SU-DHL-6 (cell line): ENCODE data around the gene ANK3.

Experiments
- EZH2phosphoT487 ChIP-seq: fragments of 200-600 bp; sonication (generic), shearing (Covaris generic); conservative IDR thresholded peaks from 2 replicates; pipeline ENCODE4 v1.6.1; 2018; ENCODE audit warnings: mild to moderate bottlenecking, antibody characterized with exemption, low read length, moderate library complexity, mixed read lengths
- TF ChIP-seq, protein P1 (sequence below): fragments of 200-600 bp; sonication (generic); IDR thresholded peaks from one replicate; pipeline ENCODE4 v1.5.1; 2017; ENCODE audit warnings: antibody characterized with exemption, mild to moderate bottlenecking, low read length, moderate library complexity; ENCODE audit not compliant: insufficient read depth, poor library complexity, severe bottlenecking

DNA sequence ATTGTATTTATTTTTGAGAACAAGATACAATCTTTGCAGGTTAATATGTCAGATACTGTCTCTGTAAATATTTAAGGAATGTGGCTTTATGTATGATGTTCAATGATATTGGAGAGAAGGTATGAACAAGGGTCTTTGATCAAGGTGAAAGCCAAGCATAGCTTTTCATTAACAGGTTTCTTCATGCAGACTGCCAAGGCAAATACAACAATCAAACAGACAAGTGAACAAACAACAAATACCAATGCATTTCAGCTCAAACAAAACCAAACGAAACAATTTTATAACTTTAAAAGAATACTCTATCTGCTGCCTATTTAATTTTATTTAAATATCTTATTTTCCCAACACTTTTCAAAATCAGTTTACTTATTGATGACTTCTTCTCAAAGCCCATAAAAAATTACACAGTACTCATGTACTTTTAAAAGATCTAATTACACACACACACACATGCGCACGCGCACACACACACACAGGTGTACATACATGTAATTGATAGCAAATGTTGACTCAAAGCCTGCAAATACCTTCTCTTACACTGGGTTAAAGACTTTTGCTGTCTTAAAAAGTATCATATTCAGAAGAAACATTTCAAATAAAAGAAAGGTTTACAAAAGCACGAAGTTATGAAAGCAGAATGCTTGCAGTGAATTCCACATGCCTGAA, 282.2 kb downstream of the ANK3 start:
- TF ChIP-seq, protein P1, sequence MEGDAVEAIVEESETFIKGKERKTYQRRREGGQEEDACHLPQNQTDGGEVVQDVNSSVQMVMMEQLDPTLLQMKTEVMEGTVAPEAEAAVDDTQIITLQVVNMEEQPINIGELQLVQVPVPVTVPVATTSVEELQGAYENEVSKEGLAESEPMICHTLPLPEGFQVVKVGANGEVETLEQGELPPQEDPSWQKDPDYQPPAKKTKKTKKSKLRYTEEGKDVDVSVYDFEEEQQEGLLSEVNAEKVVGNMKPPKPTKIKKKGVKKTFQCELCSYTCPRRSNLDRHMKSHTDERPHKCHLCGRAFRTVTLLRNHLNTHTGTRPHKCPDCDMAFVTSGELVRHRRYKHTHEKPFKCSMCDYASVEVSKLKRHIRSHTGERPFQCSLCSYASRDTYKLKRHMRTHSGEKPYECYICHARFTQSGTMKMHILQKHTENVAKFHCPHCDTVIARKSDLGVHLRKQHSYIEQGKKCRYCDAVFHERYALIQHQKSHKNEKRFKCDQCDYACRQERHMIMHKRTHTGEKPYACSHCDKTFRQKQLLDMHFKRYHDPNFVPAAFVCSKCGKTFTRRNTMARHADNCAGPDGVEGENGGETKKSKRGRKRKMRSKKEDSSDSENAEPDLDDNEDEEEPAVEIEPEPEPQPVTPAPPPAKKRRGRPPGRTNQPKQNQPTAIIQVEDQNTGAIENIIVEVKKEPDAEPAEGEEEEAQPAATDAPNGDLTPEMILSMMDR = no peak
- no peak for TF ChIP-seq EZH2phosphoT487
